Jurkat, Clone E6-1 (cell line): ENCODE measurements around the gene RHOF.

Experiments used
- DNase-seq: peaks from one replicate; pipeline ENCODE4 v3.0.0-alpha.2; 2011; ENCODE audit warnings: low read depth, low spot score
- H3K4me3 ChIP-seq: 2 replicates; pipeline ENCODE4 v1.5.1; 2011; ENCODE audit warnings: mild to moderate bottlenecking, low read length, control low read depth, moderate library complexity

The RHOF gene

GRCh38 chr12:121781998-121782979, 11.2 kb downstream of the RHOF start:
- H3K4me3 ChIP-seq: no peak overlapping the region
- no peak for DNase-seq

- no peak for DNase-seq
- no peak overlapping the region for H3K4me3 ChIP-seq
Observed at GRCh38 chr12:121781484-121781997, 11.9 kb downstream of the RHOF start.

- no peak overlapping the region for H3K4me3 ChIP-seq
- no peak for DNase-seq
Observed at GRCh38 chr12:121780429-121780828, 13.1 kb downstream of the RHOF start.

GRCh38 chr12:121779422-121779895, 14.0 kb downstream of the RHOF start:
- no peak for DNase-seq
- no peak overlapping the region for H3K4me3 ChIP-seq

GRCh38 chr12:121778567-121779421, 14.7 kb downstream of the RHOF start:
- no peak overlapping the region for H3K4me3 ChIP-seq
- no peak for DNase-seq

- no peak for DNase-seq
- H3K4me3 ChIP-seq: no peak overlapping the region
Observed at GRCh38 chr12:121776190-121777098, 17.0 kb downstream of the RHOF start.

GRCh38 chr12:121775501-121775900, 18.0 kb downstream of the RHOF start:
- H3K4me3 ChIP-seq: no peak overlapping the region
- DNase-seq: no peak

GRCh38 chr12:121774968-121775474, 18.5 kb downstream of the RHOF start:
- H3K4me3 ChIP-seq: no peak overlapping the region
- no peak for DNase-seq

- peak; percentile 58 for DNase-seq
Observed at GRCh38 chr12:121773011-121773777, 20.3 kb downstream of the RHOF start.

DNA sequence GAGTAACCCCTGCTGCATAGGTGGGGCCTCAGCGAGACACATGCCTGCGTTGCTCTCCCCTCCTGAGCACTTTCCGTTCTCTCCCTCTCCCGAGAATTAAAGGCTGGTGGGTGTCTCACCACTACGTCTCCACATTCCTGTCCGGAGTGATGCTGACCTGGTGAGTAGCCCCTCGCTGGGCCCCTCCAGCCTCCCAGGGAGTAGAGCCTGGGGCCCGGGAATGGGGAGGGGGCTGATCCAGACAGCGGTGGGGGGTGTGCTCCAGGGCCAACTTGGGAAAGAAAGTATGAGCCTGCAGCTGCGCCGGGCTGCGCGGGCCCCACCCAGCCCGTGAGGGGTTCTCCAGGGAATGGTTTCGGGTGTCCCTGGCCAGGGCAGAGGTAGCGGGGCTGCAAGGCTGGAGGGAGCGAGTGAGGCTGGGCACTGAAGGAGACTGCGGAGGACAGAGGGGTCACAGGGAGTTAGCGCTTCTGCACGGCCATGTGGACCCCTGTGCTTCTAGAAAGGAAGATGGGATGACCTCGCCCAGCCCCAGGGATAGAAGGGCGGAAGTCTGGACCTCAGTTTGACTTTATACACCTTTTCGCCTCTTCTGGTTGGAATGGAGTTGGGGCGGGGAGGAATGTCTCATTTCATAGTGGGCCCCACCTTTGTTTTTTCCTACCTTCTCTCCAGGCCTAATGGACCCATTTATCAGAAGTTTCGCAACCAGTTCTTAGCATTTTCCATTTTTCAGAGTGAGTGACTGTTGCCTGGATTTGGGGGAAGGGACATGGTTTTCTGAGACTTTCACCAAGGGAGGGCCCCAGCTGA, 22.5 kb downstream of the RHOF start:
- no peak for DNase-seq
- H3K4me3 ChIP-seq: no peak overlapping the region

More at GRCh38 chr12:121773011-121773777, 20.3 kb downstream of the RHOF start:
- H3K4me3 ChIP-seq: no peak overlapping the region

DNA sequence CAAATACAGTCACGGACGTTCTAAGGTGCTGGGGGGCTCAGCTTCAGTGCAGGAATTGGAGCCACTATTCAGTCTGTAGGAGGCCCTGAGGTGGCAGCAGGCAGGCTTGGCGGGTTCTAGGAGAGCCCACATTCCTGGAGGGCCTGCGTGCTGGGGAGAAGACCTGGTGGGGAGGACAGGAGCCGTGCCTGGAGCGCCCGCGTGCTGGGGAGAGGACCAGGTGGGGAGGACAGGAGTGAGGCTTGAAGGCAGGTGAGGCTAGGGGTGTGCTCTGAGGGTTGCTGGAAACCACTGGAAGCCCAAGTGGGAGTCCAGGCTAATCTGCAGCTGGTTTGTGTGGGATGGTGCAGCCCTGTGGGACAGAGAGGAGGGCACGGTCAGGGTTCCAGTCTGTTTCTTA, 23.1 kb downstream of the RHOF start:
- no peak for DNase-seq
- H3K4me3 ChIP-seq: no peak overlapping the region

DNA sequence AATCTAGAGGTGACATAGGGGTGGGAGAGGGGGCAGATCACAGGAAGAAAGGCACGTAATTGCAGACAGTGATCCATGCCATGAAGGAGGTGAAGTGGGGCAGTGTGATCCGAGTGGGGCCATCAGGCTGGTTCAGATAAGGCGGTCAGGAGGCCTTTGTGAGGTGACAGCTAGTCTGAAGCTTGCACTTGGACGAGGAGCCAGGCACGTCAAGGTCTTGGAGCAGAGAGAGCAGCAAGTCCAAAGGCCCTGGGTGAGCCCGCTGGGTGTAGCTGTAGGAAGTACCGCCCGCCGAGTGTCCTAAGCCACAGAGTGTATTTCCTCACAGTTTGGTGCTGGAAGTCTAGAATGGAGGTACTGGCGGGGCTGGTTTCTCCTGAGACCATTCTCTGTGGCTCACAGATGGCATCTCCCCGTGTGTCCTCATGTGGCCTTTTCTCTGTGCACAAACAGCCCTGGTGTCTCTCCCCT, 23.6 kb downstream of the RHOF start:
- H3K4me3 ChIP-seq: no peak overlapping the region
- DNase-seq: no peak

- no peak for DNase-seq
- H3K4me3 ChIP-seq: no peak overlapping the region
Observed at GRCh38 chr12:121769297-121769830, 24.1 kb downstream of the RHOF start.

GRCh38 chr12:121767525-121768016, 25.9 kb downstream of the RHOF start:
- no peak for DNase-seq
- H3K4me3 ChIP-seq: no peak overlapping the region

GRCh38 chr12:121766290-121767039, 27.0 kb downstream of the RHOF start:
- no peak overlapping the region for H3K4me3 ChIP-seq
- no peak for DNase-seq

DNA sequence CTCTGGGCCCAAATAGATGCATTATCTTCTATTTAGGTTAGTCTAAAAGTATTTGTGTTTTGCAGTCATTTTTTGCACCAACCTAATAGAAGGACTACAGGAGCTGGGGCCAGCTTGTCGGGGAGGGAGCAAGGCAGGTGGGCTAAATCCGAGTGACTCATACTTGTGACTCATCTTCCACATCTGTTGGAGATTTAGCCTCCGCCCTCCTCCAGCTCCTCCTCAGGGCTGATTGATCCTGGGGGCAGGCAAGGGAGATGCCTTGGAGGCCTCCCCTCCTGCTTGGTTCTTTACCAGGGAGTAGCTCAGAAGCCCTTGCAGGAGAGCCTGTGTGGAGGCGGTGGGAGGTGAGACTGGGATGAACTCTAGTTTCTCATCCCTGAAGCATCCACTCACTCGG, 27.9 kb downstream of the RHOF start:
- DNase-seq: no peak

More for the DNA sequence above, 27.9 kb downstream of the RHOF start:
- H3K4me3 ChIP-seq: no peak overlapping the region
